Hepatocyte (in vitro differentiated cells): ENCODE data around the gene ZDHHC18. TPM values are rescaled to one million over a fixed set of nuclear protein-coding genes. Genes with fewer than 3 reads are reported as not detected.

Source experiments
- DNase-seq: peaks from one replicate; pipeline ENCODE4 v3.0.0-alpha.2; 2016; ENCODE audit warnings: low spot score
- H2AFZ ChIP-seq: fragments of 200-600 bp; sonication (generic); 2 replicates; pipeline ENCODE4 v1.6.0; 2016; ENCODE audit warnings: antibody characterized with exemption, mild to moderate bottlenecking
- H3K27ac ChIP-seq: fragments of 200-600 bp; sonication (generic); 2 replicates; pipeline ENCODE4 v1.5.1; 2016; ENCODE audit warnings: mild to moderate bottlenecking
- H3K27me3 ChIP-seq: fragments of 200-600 bp; sonication (generic); 2 replicates; pipeline ENCODE4 v1.6.1; 2016
- H3K36me3 ChIP-seq: fragments of 200-600 bp; sonication (generic); replicated peaks from 2 replicates; pipeline ENCODE4 v1.5.1; 2016; ENCODE audit warnings: low read depth; ENCODE audit not compliant: insufficient read depth
- H3K4me1 ChIP-seq: fragments of 200-600 bp; sonication (generic); 2 replicates; pipeline ENCODE4 v1.5.1; 2016; ENCODE audit warnings: mild to moderate bottlenecking, moderate library complexity; ENCODE audit not compliant: insufficient read depth
- H3K4me2 ChIP-seq: fragments of 200-600 bp; sonication (generic); 2 replicates; pipeline ENCODE4 v1.6.0; 2016
- H3K4me3 ChIP-seq: fragments of 200-600 bp; sonication (generic); 2 replicates; pipeline ENCODE4 v1.5.1; 2016; ENCODE audit warnings: mild to moderate bottlenecking
- H3K79me2 ChIP-seq: fragments of 200-600 bp; sonication (generic); 2 replicates; pipeline ENCODE4 v1.6.0; 2017; ENCODE audit warnings: mild to moderate bottlenecking
- H3K9me2 ChIP-seq: fragments of 200-600 bp; sonication (generic); replicated peaks from 2 replicates; pipeline ENCODE4 v1.6.0; 2017; ENCODE audit warnings: mild to moderate bottlenecking; ENCODE audit not compliant: insufficient read depth
- H3K9me3 ChIP-seq: fragments of 200-600 bp; sonication (generic); 2 replicates; pipeline ENCODE4 v1.5.1; 2016; ENCODE audit warnings: low read depth, mild to moderate bottlenecking
- H4K20me1 ChIP-seq: fragments of 200-600 bp; sonication (generic); 2 replicates; pipeline ENCODE4 v1.6.0; 2016; ENCODE audit warnings: mild to moderate bottlenecking; ENCODE audit not compliant: insufficient read depth, poor library complexity, severe bottlenecking
- EZH2 ChIP-seq: fragments of 200-600 bp; sonication (generic); IDR thresholded peaks from 2 replicates; pipeline ENCODE4 v1.6.1; 2016; ENCODE audit warnings: antibody characterized with exemption, mild to moderate bottlenecking, borderline replicate concordance
- EZH2phosphoT487 ChIP-seq: fragments of 200-600 bp; sonication (generic); IDR thresholded peaks from one replicate; pipeline ENCODE4 v1.6.1; 2018; ENCODE audit warnings: antibody characterized with exemption, mild to moderate bottlenecking, low read depth, moderate library complexity; ENCODE audit not compliant: unreplicated experiment, severe bottlenecking
- WGBS: methylation state at CpG from one replicate; pipeline ENCODE4 v1.1.6; 2016; ENCODE audit warnings: low lambda C conversion rate; ENCODE audit errors: missing lambda C conversion rate; 5-methylcytosine and 5-hydroxymethylcytosine counted together
- polyA plus RNA-seq: library from polyadenylated mRNA; unstranded; fragments of >200 nt; fragmentation: Nextera tagmentation; extraction: Ambion mirVana; gene quantifications from 2 replicates; pipeline ENCODE4 v1.2.1, GENCODE V29; 2016
- total RNA-seq: library from RNA; depleted of rRNA; stranded (reverse); fragments of >200 nt; gene quantifications from 2 replicates; pipeline ENCODE4 v1.2.3, GENCODE V29; 2014
- TF ChIP-seq, protein P1 (sequence below): fragments of 200-600 bp; sonication (generic); IDR thresholded peaks from 2 replicates; pipeline ENCODE4 v1.5.1; 2016; ENCODE audit warnings: antibody characterized with exemption, mild to moderate bottlenecking; ENCODE audit not compliant: poor library complexity

ZDHHC18 gene
- total and polyA plus RNA-seq, 2 experiments from 2014 or later, result 14.9 to 22.5 TPM

DNA sequence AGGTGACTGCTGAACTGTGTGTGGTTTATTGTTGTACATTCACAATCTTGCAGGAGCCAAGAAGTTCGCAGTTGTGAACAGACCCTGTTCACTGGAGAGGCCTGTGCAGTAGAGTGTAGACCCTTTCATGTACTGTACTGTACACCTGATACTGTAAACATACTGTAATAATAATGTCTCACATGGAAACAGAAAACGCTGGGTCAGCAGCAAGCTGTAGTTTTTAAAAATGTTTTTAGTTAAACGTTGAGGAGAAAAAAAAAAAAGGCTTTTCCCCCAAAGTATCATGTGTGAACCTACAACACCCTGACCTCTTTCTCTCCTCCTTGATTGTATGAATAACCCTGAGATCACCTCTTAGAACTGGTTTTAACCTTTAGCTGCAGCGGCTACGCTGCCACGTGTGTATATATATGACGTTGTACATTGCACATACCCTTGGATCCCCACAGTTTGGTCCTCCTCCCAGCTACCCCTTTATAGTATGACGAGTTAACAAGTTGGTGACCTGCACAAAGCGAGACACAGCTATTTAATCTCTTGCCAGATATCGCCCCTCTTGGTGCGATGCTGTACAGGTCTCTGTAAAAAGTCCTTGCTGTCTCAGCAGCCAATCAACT, 45.2 kb upstream of the ZDHHC18 start:
- Histone ChIP-seq H3K9me3 (no peaks in the 10 kb centered on the region), H3K9me2 (no peaks in the 10 kb centered on the region), H3K36me3 (no peaks in the 10 kb centered on the region), H3K27ac (no peak overlapping the region), H3K4me1 (peaks cover 25% of the 10 kb centered on the region), H3K79me2 (peaks cover 51% of the 10 kb centered on the region), H3K27me3 (no peaks in the 10 kb centered on the region), H3K4me3 (no peak overlapping the region), H4K20me1 (peaks cover 7% of the 10 kb centered on the region), H3K4me2 (no peak overlapping the region), H2AFZ (no peak overlapping the region)
- 83% methylated on average over 11 of the region's 11 CpGs for WGBS
- TF ChIP-seq EZH2 (no peak), EZH2phosphoT487 (no peak)
- TF ChIP-seq, protein P1, sequence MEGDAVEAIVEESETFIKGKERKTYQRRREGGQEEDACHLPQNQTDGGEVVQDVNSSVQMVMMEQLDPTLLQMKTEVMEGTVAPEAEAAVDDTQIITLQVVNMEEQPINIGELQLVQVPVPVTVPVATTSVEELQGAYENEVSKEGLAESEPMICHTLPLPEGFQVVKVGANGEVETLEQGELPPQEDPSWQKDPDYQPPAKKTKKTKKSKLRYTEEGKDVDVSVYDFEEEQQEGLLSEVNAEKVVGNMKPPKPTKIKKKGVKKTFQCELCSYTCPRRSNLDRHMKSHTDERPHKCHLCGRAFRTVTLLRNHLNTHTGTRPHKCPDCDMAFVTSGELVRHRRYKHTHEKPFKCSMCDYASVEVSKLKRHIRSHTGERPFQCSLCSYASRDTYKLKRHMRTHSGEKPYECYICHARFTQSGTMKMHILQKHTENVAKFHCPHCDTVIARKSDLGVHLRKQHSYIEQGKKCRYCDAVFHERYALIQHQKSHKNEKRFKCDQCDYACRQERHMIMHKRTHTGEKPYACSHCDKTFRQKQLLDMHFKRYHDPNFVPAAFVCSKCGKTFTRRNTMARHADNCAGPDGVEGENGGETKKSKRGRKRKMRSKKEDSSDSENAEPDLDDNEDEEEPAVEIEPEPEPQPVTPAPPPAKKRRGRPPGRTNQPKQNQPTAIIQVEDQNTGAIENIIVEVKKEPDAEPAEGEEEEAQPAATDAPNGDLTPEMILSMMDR, result no peak
- no peak for DNase-seq

GRCh38 chr1:26782521-26783212, 43.8 kb upstream of the ZDHHC18 start:
- Histone ChIP-seq H3K27me3 (no peaks in the 10 kb centered on the region), H3K4me3 (no peak overlapping the region), H3K79me2 (peaks cover 38% of the 10 kb centered on the region), H4K20me1 (peaks cover 7% of the 10 kb centered on the region), H3K9me2 (no peaks in the 10 kb centered on the region), H3K27ac (peak overlapping the region; percentile 43), H3K36me3 (no peaks in the 10 kb centered on the region), H3K4me2 (no peak overlapping the region), H3K9me3 (no peaks in the 10 kb centered on the region), H3K4me1 (peaks cover 35% of the 10 kb centered on the region), H2AFZ (no peak overlapping the region)
- DNase-seq, result no peak
- WGBS, result 74% methylated on average over 3 of the region's 3 CpGs
- TF ChIP-seq EZH2 (no peak), EZH2phosphoT487 (no peak)
- TF ChIP-seq, protein P1, result no peak

DNA sequence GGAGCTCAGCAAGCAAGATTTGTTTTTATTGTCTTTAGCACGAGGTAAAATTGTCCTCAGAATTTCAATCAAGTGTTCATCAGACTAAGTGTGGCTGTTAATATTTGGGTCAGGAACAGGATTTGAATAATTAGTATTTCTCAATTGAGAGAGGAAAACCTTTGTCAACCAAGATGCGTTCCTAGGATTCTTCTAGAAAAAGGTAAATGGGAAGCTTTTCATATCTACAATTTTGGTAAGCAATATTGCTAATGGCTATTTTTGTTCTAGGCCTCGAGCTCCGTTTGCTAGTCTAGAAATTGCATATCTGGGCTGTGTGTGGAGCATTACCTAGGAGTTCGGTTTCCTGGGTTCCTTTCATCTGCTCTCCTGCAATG, 42.9 kb upstream of the ZDHHC18 start:
- Histone ChIP-seq H3K27me3 (no peaks in the 10 kb centered on the region), H3K4me3 (no peak overlapping the region), H3K4me2 (peak overlapping the region; percentile 11), H3K9me3 (no peaks in the 10 kb centered on the region), H3K4me1 (peaks cover 35% of the 10 kb centered on the region), H4K20me1 (peaks cover 7% of the 10 kb centered on the region), H3K9me2 (no peaks in the 10 kb centered on the region), H3K27ac (peak overlapping the region; percentile 43), H3K36me3 (no peaks in the 10 kb centered on the region), H2AFZ (no peak overlapping the region), H3K79me2 (peaks cover 32% of the 10 kb centered on the region)
- TF ChIP-seq EZH2phosphoT487 (no peak), EZH2 (no peak)
- TF ChIP-seq, protein P1, result no peak
- no peak for DNase-seq
- WGBS, result 86% methylated on average over 5 of the region's 5 CpGs
